BE2C (cell line): ENCODE data around the gene PEAK3.

Experiments used
- DNase-seq: peaks from one replicate; pipeline ENCODE4 v3.0.0-alpha.2; 2020
- H3K27me3 ChIP-seq: fragments of 250-450 bp; sonication (Bioruptor Pico); 2 replicates; pipeline ENCODE4 v1.5.1; 2020; ENCODE audit warnings: mild to moderate bottlenecking
- H3K36me3 ChIP-seq: fragments of 250-450 bp; sonication (Bioruptor Pico); 2 replicates; pipeline ENCODE4 v1.5.1; 2020; ENCODE audit warnings: mild to moderate bottlenecking
- H3K4me1 ChIP-seq: fragments of 250-450 bp; sonication (Bioruptor Pico); 2 replicates; pipeline ENCODE4 v1.5.1; 2020
- H3K4me3 ChIP-seq: 2 replicates; pipeline ENCODE4 v1.5.1; 2011; ENCODE audit warnings: low read depth, low read length
- H3K9me3 ChIP-seq: fragments of 250-450 bp; sonication (Bioruptor Pico); 2 replicates; pipeline ENCODE4 v1.5.1; 2020
- TF ChIP-seq, protein P1 (sequence below): IDR thresholded peaks from 2 replicates; pipeline ENCODE4 v1.5.1; 2012; ENCODE audit warnings: mild to moderate bottlenecking, low read depth, low read length

The PEAK3 gene

DNA sequence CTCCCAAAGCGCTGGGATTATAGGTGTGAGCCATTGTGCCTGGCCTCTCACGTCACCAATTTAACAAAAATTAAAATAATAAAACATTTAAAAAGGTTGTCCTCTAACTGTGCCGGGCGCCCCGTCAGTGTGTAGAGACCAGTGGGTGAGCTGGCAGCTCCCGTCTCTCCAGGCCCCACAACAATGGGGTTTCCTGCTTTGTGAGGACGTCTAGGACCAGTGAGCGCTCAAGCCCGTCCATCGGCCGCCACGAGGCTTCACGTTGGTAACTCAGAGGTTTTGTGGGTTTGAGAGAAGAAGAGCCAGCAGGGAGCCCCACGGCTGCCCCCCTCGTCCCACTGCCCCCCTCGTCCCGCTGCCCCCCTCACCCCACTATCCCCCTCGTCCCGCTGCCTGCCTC, 41.7 kb upstream of the PEAK3 start:
- Histone ChIP-seq H3K36me3 (peaks cover 56% of the 10 kb centered on the region), H3K9me3 (no peaks in the 10 kb centered on the region), H3K4me3 (no peak overlapping the region), H3K27me3 (no peaks in the 10 kb centered on the region), H3K4me1 (peaks cover 5% of the 10 kb centered on the region; the same call in 1 of the 2 replicates)
- TF ChIP-seq, protein P1, sequence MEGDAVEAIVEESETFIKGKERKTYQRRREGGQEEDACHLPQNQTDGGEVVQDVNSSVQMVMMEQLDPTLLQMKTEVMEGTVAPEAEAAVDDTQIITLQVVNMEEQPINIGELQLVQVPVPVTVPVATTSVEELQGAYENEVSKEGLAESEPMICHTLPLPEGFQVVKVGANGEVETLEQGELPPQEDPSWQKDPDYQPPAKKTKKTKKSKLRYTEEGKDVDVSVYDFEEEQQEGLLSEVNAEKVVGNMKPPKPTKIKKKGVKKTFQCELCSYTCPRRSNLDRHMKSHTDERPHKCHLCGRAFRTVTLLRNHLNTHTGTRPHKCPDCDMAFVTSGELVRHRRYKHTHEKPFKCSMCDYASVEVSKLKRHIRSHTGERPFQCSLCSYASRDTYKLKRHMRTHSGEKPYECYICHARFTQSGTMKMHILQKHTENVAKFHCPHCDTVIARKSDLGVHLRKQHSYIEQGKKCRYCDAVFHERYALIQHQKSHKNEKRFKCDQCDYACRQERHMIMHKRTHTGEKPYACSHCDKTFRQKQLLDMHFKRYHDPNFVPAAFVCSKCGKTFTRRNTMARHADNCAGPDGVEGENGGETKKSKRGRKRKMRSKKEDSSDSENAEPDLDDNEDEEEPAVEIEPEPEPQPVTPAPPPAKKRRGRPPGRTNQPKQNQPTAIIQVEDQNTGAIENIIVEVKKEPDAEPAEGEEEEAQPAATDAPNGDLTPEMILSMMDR: no peak
- no peak for DNase-seq

GRCh38 chr19:2321565-2322283, 39.7 kb upstream of the PEAK3 start:
- TF ChIP-seq, protein P1: no peak
- peaks cover 6% of the 10 kb centered on the region for H3K4me1 ChIP-seq
- no peak overlapping the region for H3K4me3 ChIP-seq
- H3K9me3 ChIP-seq: no peaks in the 10 kb centered on the region
- H3K36me3 ChIP-seq: peaks cover 49% of the 10 kb centered on the region
- no peak for DNase-seq
- H3K27me3 ChIP-seq: no peaks in the 10 kb centered on the region

DNA sequence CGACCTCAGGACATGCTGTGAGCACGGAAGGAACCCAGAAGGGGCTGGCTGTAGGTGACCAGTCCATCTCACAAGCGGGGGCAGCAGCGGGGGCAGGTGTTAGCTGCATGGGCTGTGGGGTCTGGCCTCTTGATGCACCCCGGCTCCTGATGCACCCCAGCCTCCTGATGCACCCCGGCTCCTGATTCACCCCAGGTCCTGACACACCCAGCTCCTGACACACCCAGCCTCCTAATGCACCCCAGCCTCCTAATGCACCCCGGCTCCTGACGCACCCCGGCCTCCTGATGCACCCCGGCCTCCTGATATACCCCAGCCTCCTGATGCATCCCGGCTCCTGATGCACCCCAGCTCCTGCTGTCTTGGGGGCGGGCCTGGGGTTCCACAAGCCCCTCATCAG, 39.0 kb upstream of the PEAK3 start:
- Histone ChIP-seq H3K27me3 (no peaks in the 10 kb centered on the region), H3K4me1 (peaks cover 6% of the 10 kb centered on the region), H3K36me3 (peaks cover 41% of the 10 kb centered on the region), H3K4me3 (no peak overlapping the region), H3K9me3 (no peaks in the 10 kb centered on the region)
- no peak for DNase-seq
- TF ChIP-seq, protein P1: no peak

- peaks cover 6% of the 10 kb centered on the region for H3K4me1 ChIP-seq
Measured at GRCh38 chr19:2320049-2320448, 38.1 kb upstream of the PEAK3 start.

GRCh38 chr19:2319551-2319950, 37.6 kb upstream of the PEAK3 start:
- no peaks in the 10 kb centered on the region for H3K27me3 ChIP-seq
- TF ChIP-seq, protein P1: no peak
- H3K4me1 ChIP-seq: peaks cover 6% of the 10 kb centered on the region
- peaks cover 29% of the 10 kb centered on the region for H3K36me3 ChIP-seq
- H3K4me3 ChIP-seq: no peak overlapping the region
- no peak for DNase-seq
- 0 out of 2 replicates have a peak, but pooled peaks cover 3% of the 10 kb centered on the region for H3K9me3 ChIP-seq

More at GRCh38 chr19:2320049-2320448, 38.1 kb upstream of the PEAK3 start:
- Histone ChIP-seq H3K9me3 (0 out of 2 replicates have a peak, but pooled peaks cover 3% of the 10 kb centered on the region), H3K27me3 (no peaks in the 10 kb centered on the region), H3K36me3 (peaks cover 34% of the 10 kb centered on the region), H3K4me3 (no peak overlapping the region)
- TF ChIP-seq, protein P1: no peak
- DNase-seq: no peak

- 0 out of 2 replicates have a peak, but pooled peaks cover 3% of the 10 kb centered on the region for H3K9me3 ChIP-seq
- peaks cover 6% of the 10 kb centered on the region for H3K4me1 ChIP-seq
- no peaks in the 10 kb centered on the region for H3K27me3 ChIP-seq
- H3K36me3 ChIP-seq: peaks cover 23% of the 10 kb centered on the region
- no peak for DNase-seq
- TF ChIP-seq, protein P1: no peak
- H3K4me3 ChIP-seq: no peak overlapping the region
Measured at GRCh38 chr19:2318923-2319322, 36.9 kb upstream of the PEAK3 start.
